Mesendoderm (in vitro differentiated cells): ENCODE data around the gene GULP1.
"Not testable (repeated sequence)": the region's sequence is repeated elsewhere in the genome, so short reads cannot be mapped to it uniquely, and the experiment has no call there.

Experiments used
- DNase-seq: peaks from one replicate; pipeline ENCODE4 v3.0.0; 2013
- H2AK5ac ChIP-seq: 2 replicates; pipeline ENCODE4 v1.6.1; 2013; ENCODE audit warnings: low read length, inconsistent platforms
- H2BK120ac ChIP-seq: 2 replicates; pipeline ENCODE4 v1.6.1; 2013; ENCODE audit warnings: low read depth, mild to moderate bottlenecking, low read length, moderate library complexity, mixed read lengths
- H2BK15ac ChIP-seq: replicated peaks from 2 replicates; pipeline ENCODE4 v1.6.1; 2013; ENCODE audit warnings: low read depth, mild to moderate bottlenecking, moderate library complexity
- H2BK5ac ChIP-seq: 2 replicates; pipeline ENCODE4 v1.6.1; 2013; ENCODE audit warnings: low read length, inconsistent platforms
- H3K18ac ChIP-seq: 2 replicates; pipeline ENCODE4 v1.6.1; 2013; ENCODE audit warnings: mild to moderate bottlenecking, low read length, mixed read lengths
- H3K23ac ChIP-seq: one replicate; pipeline ENCODE4 v1.6.1; 2013; ENCODE audit warnings: low read length
- H3K27ac ChIP-seq: 2 replicates; pipeline ENCODE4 v1.5.1; 2013; ENCODE audit warnings: low read depth, mild to moderate bottlenecking, inconsistent platforms, low read length, moderate library complexity
- H3K27me3 ChIP-seq: 2 replicates; pipeline ENCODE4 v1.6.1; 2013; ENCODE audit warnings: low read length, control low read depth, mild to moderate bottlenecking, inconsistent platforms; ENCODE audit not compliant: insufficient read depth, poor library complexity
- H3K36me3 ChIP-seq: 2 replicates; pipeline ENCODE4 v1.6.1; 2013; ENCODE audit warnings: low read length, inconsistent platforms; ENCODE audit not compliant: control insufficient read depth, insufficient read depth
- H3K4ac ChIP-seq: one replicate; pipeline ENCODE4 v1.6.1; 2013; ENCODE audit warnings: low read depth, mild to moderate bottlenecking, low read length, moderate library complexity
- H3K4me1 ChIP-seq: 2 replicates; pipeline ENCODE4 v1.6.1; 2013; ENCODE audit warnings: low read depth, low read length, inconsistent platforms; ENCODE audit not compliant: control insufficient read depth
- H3K4me2 ChIP-seq: 2 replicates; pipeline ENCODE4 v1.6.1; 2013; ENCODE audit warnings: low read length
- H3K4me3 ChIP-seq: 2 replicates; pipeline ENCODE4 v1.5.1; 2013; ENCODE audit warnings: mild to moderate bottlenecking, low read length
- H3K56ac ChIP-seq: one replicate; pipeline ENCODE4 v1.6.1; 2013; ENCODE audit warnings: low read length
- H3K79me1 ChIP-seq: 2 replicates; pipeline ENCODE4 v1.6.1; 2013; ENCODE audit warnings: low read length, inconsistent platforms
- H3K79me2 ChIP-seq: 2 replicates; pipeline ENCODE4 v1.6.1; 2013; ENCODE audit warnings: mild to moderate bottlenecking, low read length; ENCODE audit not compliant: control insufficient read depth, insufficient read depth
- H3K9ac ChIP-seq: 2 replicates; pipeline ENCODE4 v1.6.1; 2013; ENCODE audit warnings: low read length, inconsistent platforms
- H4K5ac ChIP-seq: one replicate; pipeline ENCODE4 v1.6.1; 2013; ENCODE audit warnings: low read length
- H4K8ac ChIP-seq: one replicate; pipeline ENCODE4 v1.6.1; 2013; ENCODE audit warnings: low read depth, mild to moderate bottlenecking, control low read depth, low read length, moderate library complexity
- WGBS: extraction: QIAGEN DNeasy Blood & Tissue Kit; methylation state at CpG from one replicate; pipeline ENCODE4 v1.1.7; 2013; ENCODE audit warnings: low lambda C conversion rate, missing lambda C conversion rate; ENCODE audit not compliant: insufficient coverage; ENCODE audit errors: extremely low coverage; 5-methylcytosine and 5-hydroxymethylcytosine counted together

The GULP1 gene

GRCh38 chr2:188527581-188527993 lies 235.9 kb downstream of the GULP1 start:
- no peak overlapping the region for H2AK5ac ChIP-seq
- H3K23ac ChIP-seq = no peak overlapping the region
- H3K36me3 ChIP-seq = no peaks in the 10 kb centered on the region
- H3K4me1 ChIP-seq = no peaks in the 10 kb centered on the region
- H3K9ac ChIP-seq = no peak overlapping the region
- no peak overlapping the region for H2BK120ac ChIP-seq
- H3K4me2 ChIP-seq = no peak overlapping the region
- no peaks in the 10 kb centered on the region for H3K27me3 ChIP-seq
- no peak for DNase-seq
- no peak overlapping the region for H3K18ac ChIP-seq
- H4K5ac ChIP-seq = no peak overlapping the region
- H3K79me1 ChIP-seq = no peaks in the 10 kb centered on the region
- H3K79me2 ChIP-seq = no peaks in the 10 kb centered on the region
- no peak overlapping the region for H2BK15ac ChIP-seq
- no peak overlapping the region for H4K8ac ChIP-seq
- WGBS = no CpG with 5 or more reads among the region's 5 CpGs
- no peak overlapping the region for H3K4me3 ChIP-seq
- no peak overlapping the region for H3K27ac ChIP-seq
- no peak overlapping the region for H2BK5ac ChIP-seq
- no peak overlapping the region for H3K56ac ChIP-seq
- H3K4ac ChIP-seq = no peak overlapping the region

- WGBS = no CpG with 5 or more reads among the region's 1 CpG
- H2BK120ac ChIP-seq = no peak overlapping the region
Measured at GRCh38 chr2:188529710-188530109, 238.0 kb downstream of the GULP1 start.

GRCh38 chr2:188534875-188535274 lies 243.2 kb downstream of the GULP1 start:
- Histone ChIP-seq H3K9ac (no peak overlapping the region), H3K56ac (no peak overlapping the region), H3K4me2 (no peak overlapping the region), H2BK5ac (no peak overlapping the region), H3K4ac (no peak overlapping the region), H2AK5ac (no peak overlapping the region), H4K5ac (no peak overlapping the region), H3K27me3 (no peaks in the 10 kb centered on the region), H2BK15ac (no peak overlapping the region), H2BK120ac (no peak overlapping the region), H3K79me2 (no peaks in the 10 kb centered on the region), H3K27ac (no peak overlapping the region), H3K4me3 (no peak overlapping the region), H4K8ac (no peak overlapping the region), H3K79me1 (no peaks in the 10 kb centered on the region), H3K4me1 (no peaks in the 10 kb centered on the region), H3K23ac (no peak overlapping the region), H3K18ac (no peak overlapping the region), H3K36me3 (no peaks in the 10 kb centered on the region)
- no CpG with 5 or more reads among the region's 2 CpGs for WGBS
- DNase-seq = no peak

More at GRCh38 chr2:188529710-188530109, 238.0 kb downstream of the GULP1 start:
- no peak overlapping the region for H3K18ac ChIP-seq
- no peak overlapping the region for H4K8ac ChIP-seq
- no peak overlapping the region for H2BK5ac ChIP-seq
- H3K27me3 ChIP-seq = no peaks in the 10 kb centered on the region
- no peak for DNase-seq
- H3K36me3 ChIP-seq = no peaks in the 10 kb centered on the region
- no peaks in the 10 kb centered on the region for H3K4me1 ChIP-seq
- H3K4ac ChIP-seq = no peak overlapping the region
- no peak overlapping the region for H3K4me2 ChIP-seq
- H3K56ac ChIP-seq = no peak overlapping the region
- H3K79me2 ChIP-seq = no peaks in the 10 kb centered on the region
- H2AK5ac ChIP-seq = no peak overlapping the region
- no peak overlapping the region for H3K4me3 ChIP-seq
- no peak overlapping the region for H4K5ac ChIP-seq
- H3K23ac ChIP-seq = no peak overlapping the region
- no peak overlapping the region for H2BK15ac ChIP-seq
- no peak overlapping the region for H3K9ac ChIP-seq
- no peak overlapping the region for H3K27ac ChIP-seq
- H3K79me1 ChIP-seq = no peaks in the 10 kb centered on the region

- H2BK120ac ChIP-seq = no peak overlapping the region
- H4K8ac ChIP-seq = no peak overlapping the region
Measured at GRCh38 chr2:188551671-188552070, 260.0 kb downstream of the GULP1 start.

GRCh38 chr2:188557081-188557480 lies 265.4 kb downstream of the GULP1 start:
- WGBS = no CpG with 5 or more reads among the region's 1 CpG
- H2BK5ac ChIP-seq = no peak overlapping the region
- H3K4me2 ChIP-seq = no peak overlapping the region
- no peaks in the 10 kb centered on the region for H3K79me1 ChIP-seq
- H3K4me1 ChIP-seq = no peaks in the 10 kb centered on the region
- no peak overlapping the region for H3K27ac ChIP-seq
- H3K4me3 ChIP-seq = no peak overlapping the region
- no peaks in the 10 kb centered on the region for H3K36me3 ChIP-seq
- H3K56ac ChIP-seq = no peak overlapping the region
- no peak overlapping the region for H3K4ac ChIP-seq
- no peak for DNase-seq
- no peak overlapping the region for H3K23ac ChIP-seq
- H3K9ac ChIP-seq = no peak overlapping the region
- H2BK120ac ChIP-seq = no peak overlapping the region
- no peak overlapping the region for H4K8ac ChIP-seq
- H3K18ac ChIP-seq = no peak overlapping the region
- H2AK5ac ChIP-seq = no peak overlapping the region
- no peak overlapping the region for H4K5ac ChIP-seq
- H3K27me3 ChIP-seq = no peaks in the 10 kb centered on the region
- no peak overlapping the region for H2BK15ac ChIP-seq
- H3K79me2 ChIP-seq = no peaks in the 10 kb centered on the region

More at GRCh38 chr2:188551671-188552070, 260.0 kb downstream of the GULP1 start:
- H3K4ac ChIP-seq = no peak overlapping the region
- H3K27me3 ChIP-seq = no peaks in the 10 kb centered on the region
- H3K56ac ChIP-seq = no peak overlapping the region
- H3K18ac ChIP-seq = no peak overlapping the region
- no peak overlapping the region for H2AK5ac ChIP-seq
- H3K9ac ChIP-seq = no peak overlapping the region
- no CpG with 5 or more reads among the region's 3 CpGs for whole genome bisulfite sequencing
- no peak overlapping the region for H2BK15ac ChIP-seq
- DNase-seq = no peak
- H3K79me2 ChIP-seq = no peaks in the 10 kb centered on the region
- no peak overlapping the region for H3K27ac ChIP-seq
- H3K23ac ChIP-seq = no peak overlapping the region
- no peaks in the 10 kb centered on the region for H3K4me1 ChIP-seq
- H3K4me3 ChIP-seq = no peak overlapping the region
- H3K36me3 ChIP-seq = no peaks in the 10 kb centered on the region
- H3K4me2 ChIP-seq = no peak overlapping the region
- no peaks in the 10 kb centered on the region for H3K79me1 ChIP-seq
- H2BK5ac ChIP-seq = no peak overlapping the region
- no peak overlapping the region for H4K5ac ChIP-seq

- H3K36me3 ChIP-seq, H3K4ac ChIP-seq, H3K27ac ChIP-seq, H3K56ac ChIP-seq, H2BK15ac ChIP-seq, H3K9ac ChIP-seq, H3K18ac ChIP-seq, H2BK5ac ChIP-seq, H3K23ac ChIP-seq, H4K5ac ChIP-seq, DNase-seq, H3K79me2 ChIP-seq, H3K79me1 ChIP-seq, H4K8ac ChIP-seq, H3K4me2 ChIP-seq, H3K4me1 ChIP-seq, H2BK120ac ChIP-seq, H2AK5ac ChIP-seq, H3K4me3 ChIP-seq, H3K27me3 ChIP-seq: not testable (repeated sequence)
- WGBS = no CpG with 5 or more reads among the region's 2 CpGs
Measured at GRCh38 chr2:188559455-188559854, 267.8 kb downstream of the GULP1 start.
